AG04450 (cell line): Measurements from ENCODE around the gene DIP2C. TPM values are rescaled to one million over a fixed set of nuclear protein-coding genes. Genes with fewer than 3 reads are reported as not detected.

ENCODE experiments used
- CTCF ChIA-PET: fragments of 300-600, 350-600 bp; formaldehyde crosslinking; extraction: SDS; loops from one replicate; lab custom pipeline; 2022; ENCODE audit warnings: antibody characterized with exemption, inconsistent platforms; lab: Charles Lee
- POLR2A ChIA-PET: fragments of 350-600 bp; formaldehyde crosslinking; extraction: SDS; loops from one replicate; lab custom pipeline; 2021; ENCODE audit warnings: antibody characterized with exemption, inconsistent platforms; lab: Yijun Ruan, JAX
- DNase-seq: peaks from one replicate; pipeline ENCODE4 v3.0.0-alpha.2; 2011; ENCODE audit warnings: low read depth, low spot score
- H3K27ac ChIP-seq: one replicate; pipeline ENCODE4 v1.5.1; 2012; ENCODE audit warnings: low read depth, low read length, control low read depth
- H3K27me3 ChIP-seq: one replicate; pipeline ENCODE4 v1.6.0; 2012; ENCODE audit warnings: low read length; ENCODE audit not compliant: control insufficient read depth, insufficient read depth
- H3K4me3 ChIP-seq: 2 replicates; pipeline ENCODE4 v1.5.1; 2011; ENCODE audit warnings: mild to moderate bottlenecking, low read depth, low read length, control low read depth
- H3K9me3 ChIP-seq: 2 replicates; pipeline ENCODE4 v1.5.1; 2012; ENCODE audit warnings: low read length; ENCODE audit not compliant: control insufficient read depth, insufficient read depth
- CTCF ChIP-seq: IDR thresholded peaks from 2 replicates; pipeline ENCODE4 v1.5.1; 2011; ENCODE audit warnings: low read depth, low read length, control low read depth, inconsistent platforms
- polyA plus RNA-seq: library from polyadenylated mRNA; depleted of rRNA; stranded (reverse); fragments of >200 nt; gene quantifications from 2 replicates; pipeline ENCODE4 v1.2.3, GENCODE V29; 2011

The DIP2C gene
- polyA plus RNA-seq, 1 experiment, result 9.6 TPM

GRCh38 chr10:639001-639750 lies 50.3 kb downstream of the DIP2C start:
- ChIA-PET CTCF (no interaction called here), POLR2A (no interaction called here)
- H3K27me3 ChIP-seq, result no peaks in the 10 kb centered on the region

GRCh38 chr10:637771-638195 lies 51.7 kb downstream of the DIP2C start:
- ChIA-PET POLR2A (no interaction called here), CTCF (no interaction called here)
- H3K9me3 ChIP-seq, result peaks cover 14% of the 10 kb centered on the region; the same call in 1 of the 2 replicates
- no peak for TF ChIP-seq CTCF
- DNase-seq, result no peak
- no peak overlapping the region for H3K27ac ChIP-seq
- H3K27me3 ChIP-seq, result no peaks in the 10 kb centered on the region
- H3K4me3 ChIP-seq, result no peak overlapping the region

More at GRCh38 chr10:639001-639750, 50.3 kb downstream of the DIP2C start:
- Histone ChIP-seq H3K27ac (no peak overlapping the region), H3K9me3 (peaks cover 9% of the 10 kb centered on the region; the same call in 1 of the 2 replicates), H3K4me3 (no peak overlapping the region)
- DNase-seq, result no peak
- TF ChIP-seq CTCF, result no peak

- ChIA-PET CTCF (no interaction called here), POLR2A (no interaction called here)
- H3K27ac ChIP-seq, result no peak overlapping the region
- no peak overlapping the region for H3K4me3 ChIP-seq
- DNase-seq, result no peak
- peaks cover 19% of the 10 kb centered on the region; the same call in 1 of the 2 replicates for H3K9me3 ChIP-seq
- no peak for TF ChIP-seq CTCF
- H3K27me3 ChIP-seq, result no peaks in the 10 kb centered on the region
Observed at GRCh38 chr10:637221-637620, 52.2 kb downstream of the DIP2C start.

GRCh38 chr10:636769-637168 lies 52.7 kb downstream of the DIP2C start:
- Histone ChIP-seq H3K27ac (no peak overlapping the region), H3K27me3 (no peaks in the 10 kb centered on the region), H3K9me3 (peaks cover 20% of the 10 kb centered on the region; the same call in 1 of the 2 replicates), H3K4me3 (no peak overlapping the region)
- ChIA-PET CTCF (no interaction called here), POLR2A (no interaction called here)
- no peak for TF ChIP-seq CTCF
- no peak for DNase-seq

GRCh38 chr10:636016-636730 lies 53.3 kb downstream of the DIP2C start:
- Histone ChIP-seq H3K27me3 (no peaks in the 10 kb centered on the region), H3K4me3 (no peak overlapping the region), H3K9me3 (peaks cover 20% of the 10 kb centered on the region; the same call in 1 of the 2 replicates), H3K27ac (no peak overlapping the region)
- ChIA-PET CTCF (no interaction called here), POLR2A (no interaction called here)
- no peak for TF ChIP-seq CTCF
- no peak for DNase-seq
